HG02588 (cell line): ENCODE data around the gene COX8A.

Source experiments
- ATAC-seq: cut with Tn5 transposase; IDR thresholded peaks from one replicate; pipeline ENCODE4 v1.9.1; 2021; ENCODE audit warnings: mild to moderate bottlenecking, moderate library complexity; ENCODE audit not compliant: unreplicated experiment

Gene COX8A

DNA sequence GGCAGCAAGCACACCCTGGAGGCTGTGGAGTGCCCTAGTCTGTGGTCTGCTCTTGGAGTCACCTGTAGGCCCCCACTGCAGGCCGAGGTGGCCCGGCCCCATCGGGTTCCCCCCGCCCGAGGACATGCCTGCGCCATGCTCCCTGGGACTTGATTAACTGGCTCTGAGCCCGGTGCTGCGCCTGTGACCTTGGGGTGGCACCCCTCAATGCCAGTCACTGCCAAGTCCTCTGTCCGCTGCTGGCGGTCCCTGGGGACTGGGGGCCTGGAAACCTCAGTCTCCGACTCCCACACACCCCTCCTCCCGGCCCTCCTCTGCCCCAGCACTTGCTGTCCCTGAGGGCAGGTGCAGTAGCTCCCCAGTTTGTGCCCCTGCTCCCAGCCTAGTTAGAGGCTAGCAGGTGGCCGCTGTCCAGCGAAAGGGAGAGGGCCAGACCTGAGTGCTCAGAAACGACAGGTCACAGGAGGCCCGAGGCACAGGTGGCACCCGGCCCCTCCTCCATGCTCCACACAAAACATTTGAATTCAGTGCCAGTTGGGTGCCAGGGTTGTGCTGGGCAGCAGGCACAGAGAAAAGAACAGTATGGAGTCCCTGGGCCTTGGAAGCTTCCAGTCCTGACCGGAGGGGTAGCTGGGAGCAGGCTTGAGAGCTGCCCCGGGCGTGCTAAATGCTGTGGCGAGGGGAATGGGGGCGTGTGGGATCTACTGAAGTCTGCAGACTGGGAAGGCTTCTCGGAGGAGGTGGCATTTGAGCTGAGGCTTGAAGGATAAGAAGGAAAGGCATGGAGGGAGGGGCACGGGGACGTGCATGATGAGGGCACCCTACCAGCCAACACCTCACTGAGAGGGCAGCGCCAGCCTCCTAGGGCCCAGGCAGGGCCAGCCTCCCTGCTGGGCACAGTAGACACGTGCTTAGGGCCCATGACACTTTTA, 45.0 kb downstream of the COX8A start:
- ATAC-seq, result no peak

DNA sequence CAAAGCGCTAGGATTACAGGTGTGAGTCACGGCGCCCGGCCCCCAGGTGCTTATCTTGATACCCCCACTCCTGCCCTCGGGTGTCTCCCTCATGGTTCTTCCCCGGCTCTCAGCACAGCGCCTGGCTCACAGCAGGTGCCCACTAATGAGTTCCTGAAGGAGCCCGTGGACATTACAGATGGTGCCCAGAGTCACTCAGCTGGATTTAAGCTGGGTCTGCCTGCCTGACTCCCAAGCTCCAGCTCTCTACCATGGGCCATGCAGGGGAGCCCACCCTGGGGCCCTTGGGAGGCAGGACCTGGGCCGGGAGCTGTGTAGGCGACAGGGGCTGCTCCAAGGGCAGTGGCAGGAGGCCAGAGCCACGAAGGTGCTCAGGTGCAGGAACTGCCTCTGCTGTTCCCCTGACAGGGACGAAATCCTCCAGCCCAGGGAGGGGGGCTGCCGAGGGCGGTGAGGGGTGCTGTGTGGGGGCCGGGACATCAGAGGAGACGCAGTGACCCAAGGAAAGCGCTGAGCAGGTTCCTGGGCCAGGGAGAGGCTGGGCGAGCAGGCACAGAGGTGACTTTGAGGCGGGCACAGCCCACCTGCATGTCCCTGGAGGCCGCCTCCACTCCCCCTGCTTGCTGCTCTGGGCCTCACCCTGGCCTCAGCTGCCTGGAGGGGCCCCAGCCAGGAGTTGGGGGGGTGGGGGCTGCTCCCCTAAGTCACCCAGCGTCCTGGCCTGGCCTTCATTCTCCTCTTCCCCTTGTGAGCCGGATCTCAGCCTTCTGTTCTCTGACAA, 46.7 kb downstream of the COX8A start:
- no peak for ATAC-seq

DNA sequence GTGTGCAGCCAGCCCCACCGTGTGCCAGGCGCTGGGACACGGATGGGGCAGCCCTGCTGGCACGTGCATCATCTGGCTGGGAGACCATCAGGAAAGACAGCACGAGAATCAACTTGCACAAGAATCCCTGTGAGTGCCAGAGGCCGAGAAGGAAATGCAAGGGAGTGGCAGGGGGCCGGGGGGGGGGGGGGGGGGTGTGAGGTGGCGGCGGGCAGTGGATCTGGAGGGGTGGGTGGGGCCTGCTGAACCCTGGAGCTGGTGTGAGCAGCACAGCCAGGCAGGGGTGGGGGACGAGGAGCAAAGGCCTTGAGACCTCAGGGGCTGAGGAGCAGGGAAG, 47.3 kb downstream of the COX8A start:
- ATAC-seq, result no peak

DNA sequence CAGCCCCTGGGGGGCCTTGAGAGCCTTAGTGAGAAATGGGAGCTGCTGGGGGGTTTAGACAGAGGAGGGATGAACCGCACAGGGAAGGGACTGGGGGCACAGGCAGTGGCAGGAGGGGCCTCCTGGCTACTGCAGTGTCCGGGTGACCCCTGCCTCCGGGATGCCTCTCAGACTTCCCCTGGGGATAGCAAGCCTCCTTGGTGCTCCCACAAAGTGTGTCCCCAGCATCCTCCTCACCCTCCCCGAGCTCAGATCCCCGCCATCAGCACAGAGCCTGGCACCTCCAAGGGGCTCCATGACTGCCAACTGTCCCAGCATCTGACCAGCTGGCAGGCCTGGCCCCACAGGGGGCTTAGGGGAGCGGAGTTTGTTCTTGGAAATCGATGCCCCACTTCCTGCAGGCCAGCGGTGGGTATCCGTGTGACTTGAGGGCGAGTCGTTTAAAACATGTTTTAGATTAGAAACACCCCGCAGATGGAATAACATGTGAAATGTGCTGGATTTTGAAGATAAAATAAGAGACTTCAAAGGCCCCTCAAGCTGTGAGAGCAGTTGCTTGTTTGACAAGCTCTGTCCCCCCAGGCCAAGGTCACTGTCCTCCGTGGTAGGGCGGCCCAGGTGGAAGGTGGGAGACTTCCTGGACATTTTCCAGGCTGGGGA, 47.8 kb downstream of the COX8A start:
- ATAC-seq, result no peak

GRCh38 chr11:64023712-64024710, 49.6 kb downstream of the COX8A start:
- no peak for ATAC-seq

GRCh38 chr11:64025205-64025604, 50.8 kb downstream of the COX8A start:
- ATAC-seq, result no peak
